Ovary (tissue), 3 donors: ENCODE results near the gene RDH8.

ENCODE experiments used
- CTCF ChIP-seq, 3 donors: fragments of 450-650 bp in 2 of 3; fragments of 200-600 bp in 1 of 3; IDR thresholded peaks; one replicate each; pipeline versions ENCODE4 v1.5.1 to v1.8.0; 2016 to 2022; ENCODE audit warnings: antibody characterized with exemption in 3 of 3, mild to moderate bottlenecking in 1 of 3
- EP300 ChIP-seq: sonication (generic); formaldehyde crosslinking; IDR thresholded peaks from one replicate; pipeline ENCODE4 v1.6.1; 2017; ENCODE audit warnings: antibody characterized with exemption
- donor health status: DM: no; HTN: no; CAD: no.

- TF ChIP-seq CTCF (IDR thresholded peaks at IDR 0.05) (no peak), EP300 (no peak)
These were observed 48.5 kb downstream of the RDH8 start for GRCh38 chr19:10061717-10062310.
